ENCODE measurements around the gene SCD5.

The SCD5 gene

DNA sequence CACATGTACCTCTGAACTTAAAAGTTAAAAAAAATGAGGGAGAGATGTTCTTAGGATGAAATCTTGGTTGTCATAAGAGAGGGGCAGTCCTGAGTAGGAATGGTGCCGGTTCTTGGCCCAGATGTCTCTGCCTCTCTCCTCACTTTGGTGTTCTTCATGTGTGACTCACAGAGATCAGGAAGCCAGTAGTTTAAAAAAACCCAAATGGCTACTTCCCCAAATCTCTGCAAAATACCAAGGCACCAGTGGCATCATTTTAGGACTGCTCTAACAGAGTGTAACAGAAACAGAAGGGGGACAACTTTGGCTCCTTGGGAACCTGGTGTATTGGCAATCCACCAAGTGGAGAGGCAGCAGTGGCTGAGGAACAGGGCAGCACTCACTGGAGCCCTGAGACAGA is 116.8 kb downstream of the SCD5 start:
- Mint-ChIP-seq H3K27ac (no peak overlapping the region), H3K27me3 (peaks cover 21% of the 10 kb centered on the region), H3K4me1 (ENCODE audit: low read depth) (no peaks in the 10 kb centered on the region), H3K36me3 (ENCODE audit: low read depth) (no peaks in the 10 kb centered on the region), H3K9me3 (no peaks in the 10 kb centered on the region), H3K4me3 (no peak overlapping the region)
- DNase-seq = no peak

DNA sequence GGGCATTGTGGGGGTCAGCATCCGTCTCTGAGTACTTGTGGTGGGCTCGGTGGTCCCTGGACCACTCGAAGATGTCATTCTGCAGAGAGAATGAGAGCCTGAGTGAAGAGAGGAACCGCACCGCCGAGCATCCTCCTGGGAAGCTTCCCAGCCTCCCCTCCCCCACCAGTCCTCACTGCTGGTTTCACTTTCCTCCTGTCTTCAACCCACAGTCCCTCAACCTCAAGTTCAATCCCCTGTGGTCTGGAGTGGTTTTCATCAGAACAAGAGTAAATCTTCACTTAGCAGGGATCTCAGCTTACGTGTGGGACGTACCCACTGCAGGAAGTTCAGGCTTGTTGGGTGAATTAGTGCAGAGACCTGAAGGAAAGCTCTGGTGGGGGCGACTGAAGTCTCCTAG is 117.8 kb downstream of the SCD5 start:
- Mint-ChIP-seq H3K4me3 (no peak overlapping the region), H3K4me1 (ENCODE audit: low read depth) (no peaks in the 10 kb centered on the region), H3K27me3 (peaks cover 21% of the 10 kb centered on the region), H3K27ac (no peak overlapping the region), H3K9me3 (no peaks in the 10 kb centered on the region), H3K36me3 (ENCODE audit: low read depth) (no peaks in the 10 kb centered on the region)
- DNase-seq = no peak

DNA sequence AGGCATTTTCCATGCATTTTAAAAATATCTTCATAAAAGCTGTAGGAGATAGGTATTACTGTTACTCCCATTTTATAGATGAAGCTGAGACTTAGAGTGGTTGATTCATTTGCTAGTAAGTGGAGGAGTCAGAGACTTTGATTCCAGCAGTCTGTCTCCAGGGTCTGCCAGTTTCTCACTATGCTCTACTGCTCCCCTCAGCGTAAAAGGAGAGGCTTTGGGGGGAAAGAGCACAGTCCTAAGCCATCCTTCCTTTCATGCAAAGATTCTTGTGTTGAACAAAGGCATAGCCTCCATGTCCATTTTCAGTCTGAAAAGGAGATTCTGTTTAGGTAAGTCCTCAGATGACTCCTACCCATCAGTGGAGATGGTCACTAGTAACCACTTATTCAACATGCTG is 119.1 kb downstream of the SCD5 start:
- DNase-seq = no peak
- Mint-ChIP-seq H3K27ac (no peak overlapping the region), H3K4me3 (no peak overlapping the region), H3K27me3 (peaks cover 16% of the 10 kb centered on the region), H3K4me1 (ENCODE audit: low read depth) (no peaks in the 10 kb centered on the region), H3K9me3 (no peaks in the 10 kb centered on the region), H3K36me3 (ENCODE audit: low read depth) (no peaks in the 10 kb centered on the region)

DNA sequence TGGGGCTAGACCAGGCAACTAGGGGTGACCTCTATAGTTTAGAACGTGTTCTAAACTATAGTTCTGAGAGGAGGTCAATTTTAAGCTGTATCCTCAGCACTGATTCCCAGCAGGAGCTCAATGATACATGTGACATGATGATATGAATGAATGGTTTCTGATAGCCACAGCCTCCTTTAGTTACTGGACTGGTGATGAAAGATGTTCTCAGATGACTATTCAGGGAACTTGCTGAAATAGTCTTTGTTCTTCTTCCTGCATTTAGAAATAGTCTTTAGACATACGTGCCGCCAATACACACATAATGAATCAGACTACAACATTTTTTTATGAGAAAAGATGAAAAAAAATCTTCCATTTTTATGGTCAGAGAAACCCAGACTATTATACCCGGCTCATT is 120.5 kb downstream of the SCD5 start:
- DNase-seq = no peak
- Mint-ChIP-seq H3K9me3 (no peaks in the 10 kb centered on the region), H3K27ac (no peak overlapping the region), H3K4me3 (no peak overlapping the region), H3K36me3 (ENCODE audit: low read depth) (no peaks in the 10 kb centered on the region), H3K4me1 (ENCODE audit: low read depth) (no peaks in the 10 kb centered on the region), H3K27me3 (peaks cover 10% of the 10 kb centered on the region)

DNA sequence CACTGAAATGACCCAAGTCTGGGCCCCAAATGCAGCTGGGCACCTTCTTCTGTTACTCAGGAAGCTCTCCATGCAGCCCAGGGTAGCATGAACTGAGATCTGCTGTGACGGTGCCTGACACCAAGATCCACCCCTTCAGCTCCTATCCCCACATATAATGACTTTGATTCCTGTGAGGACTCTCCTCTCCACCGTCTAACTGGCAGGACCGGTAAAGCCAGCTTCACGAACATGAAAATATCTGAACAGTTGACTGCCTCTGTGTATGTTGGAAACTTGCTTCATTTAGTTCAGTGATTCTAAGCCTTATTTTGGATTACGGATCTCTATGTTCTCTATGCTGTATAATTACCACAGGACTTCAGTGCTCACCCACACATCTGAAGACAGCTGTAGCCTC is 121.3 kb downstream of the SCD5 start:
- Mint-ChIP-seq H3K4me1 (ENCODE audit: low read depth) (no peaks in the 10 kb centered on the region), H3K27me3 (peaks cover 10% of the 10 kb centered on the region), H3K27ac (no peak overlapping the region), H3K4me3 (no peak overlapping the region), H3K9me3 (no peaks in the 10 kb centered on the region), H3K36me3 (ENCODE audit: low read depth) (no peaks in the 10 kb centered on the region)
- no peak for DNase-seq

DNA sequence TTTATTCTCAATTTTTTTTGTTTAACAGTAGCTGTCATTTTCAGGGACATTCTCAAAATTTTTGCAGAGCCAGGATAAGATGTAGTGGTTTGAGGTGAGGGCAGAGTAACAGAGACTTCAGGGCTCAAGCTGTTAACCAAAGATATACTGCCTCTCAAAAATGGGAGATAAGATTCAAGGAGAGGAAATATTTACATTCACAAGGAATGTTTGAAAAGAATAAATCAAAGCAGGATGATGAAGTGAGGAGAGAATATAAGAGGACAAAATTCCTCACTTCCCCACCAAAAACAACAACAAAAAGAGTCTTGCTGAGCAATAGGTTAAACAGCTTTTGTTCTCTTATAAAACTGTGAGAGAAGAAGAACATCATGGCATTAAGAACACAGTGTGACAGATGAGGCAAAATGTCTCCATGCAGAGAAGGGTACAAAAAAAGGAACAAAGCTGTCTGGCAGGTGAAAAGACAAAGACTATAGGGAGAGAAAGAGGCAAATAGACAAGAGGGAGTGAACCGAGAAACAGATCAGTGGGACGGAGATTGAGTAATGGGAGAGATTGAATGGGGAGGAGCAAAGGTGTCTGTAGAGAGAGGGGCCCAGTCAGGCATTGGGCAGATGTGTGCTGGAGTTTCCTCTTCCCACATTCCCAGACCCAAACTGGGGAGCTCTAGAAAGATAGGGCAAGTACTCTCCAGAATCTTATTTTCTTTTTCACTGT is 130.7 kb downstream of the SCD5 start:
- no peak for DNase-seq
- H3K9me3 Mint-ChIP-seq = peaks cover 12% of the 10 kb centered on the region
- H3K27me3 Mint-ChIP-seq = peaks cover 19% of the 10 kb centered on the region
- no peak overlapping the region for H3K4me3 Mint-ChIP-seq
- no peak overlapping the region for H3K27ac Mint-ChIP-seq
- no peaks in the 10 kb centered on the region for H3K36me3 Mint-ChIP-seq (ENCODE audit: low read depth)
- no peaks in the 10 kb centered on the region for H3K4me1 Mint-ChIP-seq (ENCODE audit: low read depth)

DNA sequence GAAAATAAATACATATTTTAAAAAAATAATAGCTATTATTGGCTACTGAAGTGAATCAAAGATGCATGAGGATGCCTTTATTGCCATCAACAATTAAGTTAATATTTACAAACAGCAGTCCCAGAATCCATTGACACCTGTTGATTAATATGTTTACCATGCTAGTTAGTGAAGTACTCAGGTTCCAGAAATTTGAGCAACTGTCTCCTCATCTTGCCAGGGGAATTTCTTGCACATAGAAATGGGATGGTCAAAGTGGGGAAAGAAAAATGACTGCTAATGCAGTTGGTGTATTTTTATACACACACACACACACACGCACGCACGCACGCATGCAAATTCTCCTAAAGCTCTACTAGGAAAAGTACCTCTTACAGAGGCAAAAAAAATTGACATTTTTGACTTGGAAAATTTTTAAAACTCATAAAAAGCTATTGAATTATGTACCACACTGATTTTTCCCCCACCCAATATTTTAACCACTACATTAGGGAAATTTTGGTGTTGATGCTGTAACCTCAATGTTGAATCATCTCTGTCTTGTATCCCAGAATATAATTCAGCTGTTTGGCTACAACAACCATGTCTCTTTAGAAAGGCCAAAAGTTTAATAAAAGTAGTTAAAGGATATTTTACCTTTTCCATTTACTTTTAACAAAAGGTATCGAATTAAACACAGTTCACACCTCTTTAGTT is 131.5 kb downstream of the SCD5 start:
- Mint-ChIP-seq H3K4me1 (ENCODE audit: low read depth) (no peaks in the 10 kb centered on the region), H3K36me3 (ENCODE audit: low read depth) (no peaks in the 10 kb centered on the region), H3K4me3 (no peak overlapping the region), H3K27me3 (peaks cover 19% of the 10 kb centered on the region), H3K9me3 (peaks cover 12% of the 10 kb centered on the region), H3K27ac (no peak overlapping the region)
- DNase-seq = no peak

DNA sequence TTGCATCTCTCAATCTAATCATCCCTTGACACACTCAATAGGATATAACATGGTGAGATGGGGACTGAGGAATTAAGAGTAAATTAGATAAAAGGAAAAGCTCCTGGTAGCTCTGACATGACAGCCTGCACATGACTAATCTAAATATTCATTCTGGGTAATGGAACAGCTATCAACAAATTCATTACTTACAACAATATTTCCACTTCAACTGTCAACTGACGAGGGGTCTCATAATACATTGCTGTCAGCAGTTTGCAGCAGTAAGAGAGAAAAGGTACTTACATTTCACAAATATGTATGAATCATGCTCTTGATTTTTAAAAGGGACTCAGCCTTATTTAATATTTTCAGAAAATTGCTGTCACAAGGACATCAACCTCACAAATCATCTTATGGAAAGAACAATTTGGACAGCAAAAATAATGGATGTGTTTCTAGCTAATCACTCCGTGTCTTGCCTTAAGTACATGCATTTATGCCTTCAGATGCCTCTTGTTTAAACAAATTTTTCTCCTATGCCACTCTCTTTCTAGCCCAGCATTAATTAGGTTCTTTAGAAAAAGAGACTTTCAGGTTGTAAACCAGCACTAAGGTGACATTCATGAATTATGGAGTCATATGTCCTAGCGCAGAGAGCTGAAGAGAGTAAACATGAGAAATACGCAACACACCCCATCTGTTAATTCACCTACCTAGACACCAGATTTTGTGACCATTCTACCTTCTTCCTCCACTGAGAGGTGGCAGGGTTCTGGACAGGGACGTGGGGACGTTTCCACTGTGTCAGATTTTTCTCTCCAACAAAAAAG is 137.2 kb downstream of the SCD5 start:
- H3K4me1 Mint-ChIP-seq (ENCODE audit: low read depth) = no peaks in the 10 kb centered on the region
- peaks cover 28% of the 10 kb centered on the region for H3K27me3 Mint-ChIP-seq
- H3K4me3 Mint-ChIP-seq = no peak overlapping the region
- no peak overlapping the region for H3K27ac Mint-ChIP-seq
- H3K9me3 Mint-ChIP-seq = no peaks in the 10 kb centered on the region
- DNase-seq = no peak
- H3K36me3 Mint-ChIP-seq (ENCODE audit: low read depth) = no peaks in the 10 kb centered on the region

DNA sequence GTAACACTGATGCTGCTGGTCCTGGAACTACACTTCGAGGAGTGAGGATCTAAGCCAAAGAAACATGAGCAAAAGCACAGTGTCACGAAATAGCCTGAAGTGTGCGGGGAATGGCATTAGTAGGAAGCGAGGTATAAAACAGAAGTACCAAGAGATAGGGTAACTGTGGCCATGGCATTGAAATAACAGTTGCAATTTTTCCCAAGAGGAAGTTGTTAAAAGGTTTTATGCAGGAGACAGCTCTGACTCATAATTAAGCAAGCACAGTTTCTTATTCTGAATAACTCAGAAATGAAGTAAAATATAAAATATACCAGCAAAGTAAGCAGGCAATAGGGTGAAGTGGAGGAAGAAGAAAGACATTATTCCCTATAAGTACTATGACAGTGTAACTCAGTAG is 146.5 kb downstream of the SCD5 start:
- DNase-seq = no peak
- Mint-ChIP-seq H3K36me3 (ENCODE audit: low read depth) (no peaks in the 10 kb centered on the region), H3K27me3 (no peaks in the 10 kb centered on the region), H3K4me1 (ENCODE audit: low read depth) (no peaks in the 10 kb centered on the region), H3K4me3 (no peak overlapping the region), H3K9me3 (no peaks in the 10 kb centered on the region), H3K27ac (no peak overlapping the region)

DNA sequence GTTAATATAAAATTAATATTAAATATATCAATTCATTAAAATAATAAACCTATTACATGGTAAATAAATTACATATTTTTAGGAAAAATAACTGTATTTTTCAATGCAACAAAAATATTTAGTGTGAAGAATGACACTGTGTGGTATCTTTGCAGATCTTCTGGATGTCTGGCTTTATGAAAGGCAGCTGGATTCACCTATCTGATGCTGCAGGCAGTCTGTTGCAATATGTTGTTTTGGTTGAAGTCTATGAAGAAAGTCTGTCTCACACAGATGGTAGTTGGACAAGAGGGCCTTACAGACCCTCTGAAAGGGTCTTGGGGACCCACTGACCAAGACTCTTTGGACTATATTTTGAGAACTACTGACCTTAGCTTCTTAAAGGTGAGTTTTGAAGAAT is 147.7 kb downstream of the SCD5 start:
- Mint-ChIP-seq H3K27ac (no peak overlapping the region), H3K4me3 (no peak overlapping the region), H3K36me3 (ENCODE audit: low read depth) (no peaks in the 10 kb centered on the region), H3K27me3 (no peaks in the 10 kb centered on the region), H3K9me3 (no peaks in the 10 kb centered on the region), H3K4me1 (ENCODE audit: low read depth) (no peaks in the 10 kb centered on the region)
- no peak for DNase-seq

DNA sequence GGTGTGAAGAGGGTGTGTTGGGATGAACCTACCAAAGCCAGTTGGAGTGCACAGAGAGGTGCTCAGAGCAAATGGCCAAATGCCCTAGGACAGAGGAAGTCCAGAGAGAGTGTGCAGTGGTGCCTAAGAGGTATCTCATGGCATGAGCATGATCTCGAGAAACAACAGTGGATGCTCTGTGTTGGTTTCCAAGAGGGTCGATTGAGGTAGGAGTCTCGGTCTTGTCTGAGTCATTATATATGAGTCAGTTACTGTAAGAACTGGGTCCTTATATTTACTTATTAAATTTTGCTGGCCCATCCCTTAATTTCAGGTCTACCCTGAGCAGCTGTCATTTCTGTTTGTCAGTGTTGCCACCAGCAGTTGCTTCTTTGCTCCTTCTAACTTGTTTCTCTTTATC is 150.2 kb downstream of the SCD5 start:
- Mint-ChIP-seq H3K4me3 (no peak overlapping the region), H3K9me3 (no peaks in the 10 kb centered on the region), H3K36me3 (ENCODE audit: low read depth) (no peaks in the 10 kb centered on the region), H3K27ac (no peak overlapping the region), H3K4me1 (ENCODE audit: low read depth) (no peaks in the 10 kb centered on the region), H3K27me3 (peaks cover 4% of the 10 kb centered on the region)
- no peak for DNase-seq

DNA sequence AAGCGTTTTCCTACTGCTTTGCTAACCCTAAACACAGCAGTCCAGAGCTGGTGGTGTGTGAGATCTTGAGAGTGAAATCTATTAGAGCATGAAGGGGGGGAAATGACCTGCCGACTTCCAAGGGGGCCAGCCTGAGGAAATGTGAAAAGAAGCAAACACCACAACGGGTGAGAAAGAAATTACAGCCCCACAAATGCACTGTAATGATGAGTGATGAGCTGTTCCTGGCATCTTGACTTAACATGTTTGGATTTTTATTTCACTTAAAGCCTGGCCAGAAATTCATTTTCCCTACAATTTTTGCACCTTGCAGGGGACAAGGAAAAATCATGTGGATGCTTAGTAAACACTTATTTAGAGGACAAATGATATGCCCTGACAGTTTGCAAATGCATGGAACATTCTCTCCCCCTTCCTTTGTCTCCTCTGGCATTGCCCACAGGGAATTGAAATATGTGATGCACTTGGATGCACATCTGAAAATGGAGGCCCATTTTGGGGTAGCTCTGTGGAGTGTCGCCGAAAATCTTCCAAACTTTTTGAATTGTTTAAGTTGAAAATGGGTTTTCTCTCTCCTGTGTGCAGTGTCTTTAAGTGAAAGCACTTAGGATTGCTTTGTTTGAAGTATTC is 152.5 kb downstream of the SCD5 start:
- Mint-ChIP-seq H3K27me3 (peaks cover 9% of the 10 kb centered on the region), H3K27ac (no peak overlapping the region), H3K4me1 (ENCODE audit: low read depth) (no peaks in the 10 kb centered on the region), H3K9me3 (no peaks in the 10 kb centered on the region), H3K36me3 (ENCODE audit: low read depth) (no peaks in the 10 kb centered on the region), H3K4me3 (no peak overlapping the region)
- no peak for DNase-seq

DNA sequence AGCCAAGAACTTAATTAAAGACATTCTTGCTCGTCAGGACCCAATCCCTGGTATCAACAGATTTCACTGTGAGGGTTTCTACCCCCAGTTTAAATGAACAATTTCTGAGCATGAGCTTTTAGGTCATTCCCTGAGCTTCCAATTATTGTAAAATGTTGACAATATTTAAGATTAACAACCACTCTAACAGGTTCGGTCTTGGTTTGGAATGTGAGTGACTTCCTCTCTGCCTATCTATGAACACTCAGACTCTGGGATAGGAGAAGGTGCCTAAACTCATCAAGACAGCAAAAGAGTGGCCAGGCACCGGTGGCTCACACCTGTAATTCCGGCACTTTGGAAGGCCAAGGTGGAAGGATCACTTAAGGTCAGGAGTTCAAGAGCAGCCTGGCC is 153.9 kb downstream of the SCD5 start:
- H3K27ac Mint-ChIP-seq = no peak overlapping the region
- H3K27me3 Mint-ChIP-seq = peaks cover 9% of the 10 kb centered on the region
- DNase-seq = no peak
- H3K4me1 Mint-ChIP-seq (ENCODE audit: low read depth) = no peaks in the 10 kb centered on the region
- H3K9me3 Mint-ChIP-seq = no peaks in the 10 kb centered on the region
- H3K4me3 Mint-ChIP-seq = no peak overlapping the region
- no peaks in the 10 kb centered on the region for H3K36me3 Mint-ChIP-seq (ENCODE audit: low read depth)

DNA sequence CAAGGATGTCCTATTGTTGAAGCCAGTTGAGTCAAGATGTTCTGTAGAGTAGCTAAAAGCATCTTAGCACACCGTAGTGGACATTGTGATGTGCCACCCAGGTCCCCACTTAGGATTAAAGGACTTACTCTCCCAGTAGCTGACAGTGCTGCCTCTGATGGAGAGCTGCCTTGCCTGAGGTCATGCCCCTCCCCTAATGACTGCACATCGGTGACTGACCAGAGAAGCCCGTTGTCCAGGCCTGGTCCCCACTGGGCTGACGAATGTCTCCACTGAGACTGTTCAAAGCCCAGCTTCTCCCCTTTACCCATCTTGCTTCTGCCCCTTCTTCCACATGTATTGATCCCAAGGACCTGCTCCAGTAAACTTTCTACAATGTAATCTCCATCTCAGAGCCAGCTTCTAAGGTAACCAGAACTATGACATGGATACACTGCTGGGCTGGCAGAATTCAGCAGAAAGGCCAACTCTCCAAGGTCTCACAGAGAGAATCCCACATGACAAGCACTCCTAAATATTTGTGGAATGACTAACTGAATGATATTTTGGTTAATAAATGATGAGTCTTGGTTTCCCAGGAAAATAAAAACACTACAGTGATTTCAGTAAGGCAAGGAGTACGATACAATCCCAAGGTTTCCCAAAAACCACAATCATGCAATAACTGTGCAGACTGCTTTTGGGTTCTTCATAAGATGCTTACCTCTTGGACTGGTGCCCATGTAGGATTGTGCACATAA is 154.4 kb downstream of the SCD5 start:
- DNase-seq = no peak
- no peak overlapping the region for H3K27ac Mint-ChIP-seq
- H3K36me3 Mint-ChIP-seq (ENCODE audit: low read depth) = no peaks in the 10 kb centered on the region
- H3K9me3 Mint-ChIP-seq = no peaks in the 10 kb centered on the region
- peaks cover 9% of the 10 kb centered on the region for H3K27me3 Mint-ChIP-seq
- no peaks in the 10 kb centered on the region for H3K4me1 Mint-ChIP-seq (ENCODE audit: low read depth)
- H3K4me3 Mint-ChIP-seq = no peak overlapping the region
